Mesendoderm (in vitro differentiated cells): ENCODE measurements around the gene ACP4.

ENCODE experiments used
- DNase-seq: peaks from one replicate; pipeline ENCODE4 v3.0.0; 2013
- H2AK5ac ChIP-seq: 2 replicates; pipeline ENCODE4 v1.6.1; 2013; ENCODE audit warnings: low read length, inconsistent platforms
- H2BK120ac ChIP-seq: 2 replicates; pipeline ENCODE4 v1.6.1; 2013; ENCODE audit warnings: low read depth, mild to moderate bottlenecking, low read length, moderate library complexity, mixed read lengths
- H2BK15ac ChIP-seq: replicated peaks from 2 replicates; pipeline ENCODE4 v1.6.1; 2013; ENCODE audit warnings: low read depth, mild to moderate bottlenecking, moderate library complexity
- H2BK5ac ChIP-seq: 2 replicates; pipeline ENCODE4 v1.6.1; 2013; ENCODE audit warnings: low read length, inconsistent platforms
- H3K18ac ChIP-seq: 2 replicates; pipeline ENCODE4 v1.6.1; 2013; ENCODE audit warnings: mild to moderate bottlenecking, low read length, mixed read lengths
- H3K23ac ChIP-seq: one replicate; pipeline ENCODE4 v1.6.1; 2013; ENCODE audit warnings: low read length
- H3K27ac ChIP-seq: 2 replicates; pipeline ENCODE4 v1.5.1; 2013; ENCODE audit warnings: low read depth, mild to moderate bottlenecking, inconsistent platforms, low read length, moderate library complexity
- H3K27me3 ChIP-seq: 2 replicates; pipeline ENCODE4 v1.6.1; 2013; ENCODE audit warnings: low read length, control low read depth, mild to moderate bottlenecking, inconsistent platforms; ENCODE audit not compliant: insufficient read depth, poor library complexity
- H3K36me3 ChIP-seq: 2 replicates; pipeline ENCODE4 v1.6.1; 2013; ENCODE audit warnings: low read length, inconsistent platforms; ENCODE audit not compliant: control insufficient read depth, insufficient read depth
- H3K4ac ChIP-seq: one replicate; pipeline ENCODE4 v1.6.1; 2013; ENCODE audit warnings: low read depth, mild to moderate bottlenecking, low read length, moderate library complexity
- H3K4me1 ChIP-seq: 2 replicates; pipeline ENCODE4 v1.6.1; 2013; ENCODE audit warnings: low read depth, low read length, inconsistent platforms; ENCODE audit not compliant: control insufficient read depth
- H3K4me2 ChIP-seq: 2 replicates; pipeline ENCODE4 v1.6.1; 2013; ENCODE audit warnings: low read length
- H3K4me3 ChIP-seq: 2 replicates; pipeline ENCODE4 v1.5.1; 2013; ENCODE audit warnings: mild to moderate bottlenecking, low read length
- H3K56ac ChIP-seq: one replicate; pipeline ENCODE4 v1.6.1; 2013; ENCODE audit warnings: low read length
- H3K79me1 ChIP-seq: 2 replicates; pipeline ENCODE4 v1.6.1; 2013; ENCODE audit warnings: low read length, inconsistent platforms
- H3K79me2 ChIP-seq: 2 replicates; pipeline ENCODE4 v1.6.1; 2013; ENCODE audit warnings: mild to moderate bottlenecking, low read length; ENCODE audit not compliant: control insufficient read depth, insufficient read depth
- H3K9ac ChIP-seq: 2 replicates; pipeline ENCODE4 v1.6.1; 2013; ENCODE audit warnings: low read length, inconsistent platforms
- H4K5ac ChIP-seq: one replicate; pipeline ENCODE4 v1.6.1; 2013; ENCODE audit warnings: low read length
- H4K8ac ChIP-seq: one replicate; pipeline ENCODE4 v1.6.1; 2013; ENCODE audit warnings: low read depth, mild to moderate bottlenecking, control low read depth, low read length, moderate library complexity
- WGBS: extraction: QIAGEN DNeasy Blood & Tissue Kit; methylation state at CpG from one replicate; pipeline ENCODE4 v1.1.7; 2013; ENCODE audit warnings: low lambda C conversion rate, missing lambda C conversion rate; ENCODE audit not compliant: insufficient coverage; ENCODE audit errors: extremely low coverage; 5-methylcytosine and 5-hydroxymethylcytosine counted together

Gene ACP4

GRCh38 chr19:50792272-50793250 is 2.3 kb downstream of the ACP4 start:
- Histone ChIP-seq H3K27ac (no peak overlapping the region), H3K23ac (no peak overlapping the region), H3K36me3 (peaks cover 7% of the 10 kb centered on the region), H3K79me2 (no peaks in the 10 kb centered on the region), H3K4ac (no peak overlapping the region), H3K79me1 (no peaks in the 10 kb centered on the region), H2BK5ac (no peak overlapping the region), H3K4me1 (no peaks in the 10 kb centered on the region), H2AK5ac (no peak overlapping the region), H3K4me2 (no peak overlapping the region), H3K27me3 (no peaks in the 10 kb centered on the region), H3K4me3 (no peak overlapping the region), H3K9ac (no peak overlapping the region), H2BK120ac (no peak overlapping the region), H3K56ac (no peak overlapping the region), H2BK15ac (no peak overlapping the region), H4K8ac (no peak overlapping the region), H3K18ac (no peak overlapping the region), H4K5ac (no peak overlapping the region)
- no CpG with 5 or more reads among the region's 13 CpGs for WGBS
- DNase-seq: no peak

DNA sequence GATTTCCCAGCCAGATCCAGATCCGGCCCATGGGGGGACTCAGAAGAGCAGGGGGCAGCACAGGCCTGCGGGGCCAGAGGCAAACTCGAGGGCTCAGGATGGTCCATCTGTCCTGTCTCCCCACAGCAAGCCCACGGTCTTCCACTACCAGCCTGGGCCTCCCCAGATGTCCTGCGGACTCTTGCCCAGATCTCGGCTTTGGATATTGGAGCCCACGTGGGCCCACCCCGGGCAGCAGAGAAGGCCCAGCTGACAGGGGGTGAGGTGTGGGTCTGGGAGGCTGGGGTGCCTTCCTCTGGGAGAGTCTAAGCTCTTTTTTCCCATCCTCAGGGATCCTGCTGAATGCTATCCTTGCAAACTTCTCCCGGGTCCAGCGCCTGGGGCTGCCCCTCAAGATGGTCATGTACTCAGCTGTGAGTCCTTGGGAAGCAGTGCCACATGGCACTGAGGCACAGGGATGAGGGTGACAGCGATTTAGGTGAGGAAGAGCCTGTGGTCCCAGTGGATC is 3.4 kb downstream of the ACP4 start:
- no peak overlapping the region for H3K56ac ChIP-seq
- no peak overlapping the region for H4K8ac ChIP-seq
- no peaks in the 10 kb centered on the region for H3K27me3 ChIP-seq
- no peak overlapping the region for H2AK5ac ChIP-seq
- H2BK5ac ChIP-seq: no peak overlapping the region
- WGBS: no CpG with 5 or more reads among the region's 11 CpGs
- no peak overlapping the region for H3K18ac ChIP-seq
- peaks cover 16% of the 10 kb centered on the region for H3K36me3 ChIP-seq
- peaks cover 3% of the 10 kb centered on the region for H3K79me1 ChIP-seq
- H2BK15ac ChIP-seq: no peak overlapping the region
- no peaks in the 10 kb centered on the region for H3K79me2 ChIP-seq
- no peak overlapping the region for H3K4ac ChIP-seq
- H3K9ac ChIP-seq: no peak overlapping the region
- H4K5ac ChIP-seq: no peak overlapping the region
- no peaks in the 10 kb centered on the region for H3K4me1 ChIP-seq
- H3K4me2 ChIP-seq: no peak overlapping the region
- no peak overlapping the region for H2BK120ac ChIP-seq
- no peak overlapping the region for H3K27ac ChIP-seq
- H3K23ac ChIP-seq: no peak overlapping the region
- DNase-seq: no peak
- no peak overlapping the region for H3K4me3 ChIP-seq

DNA sequence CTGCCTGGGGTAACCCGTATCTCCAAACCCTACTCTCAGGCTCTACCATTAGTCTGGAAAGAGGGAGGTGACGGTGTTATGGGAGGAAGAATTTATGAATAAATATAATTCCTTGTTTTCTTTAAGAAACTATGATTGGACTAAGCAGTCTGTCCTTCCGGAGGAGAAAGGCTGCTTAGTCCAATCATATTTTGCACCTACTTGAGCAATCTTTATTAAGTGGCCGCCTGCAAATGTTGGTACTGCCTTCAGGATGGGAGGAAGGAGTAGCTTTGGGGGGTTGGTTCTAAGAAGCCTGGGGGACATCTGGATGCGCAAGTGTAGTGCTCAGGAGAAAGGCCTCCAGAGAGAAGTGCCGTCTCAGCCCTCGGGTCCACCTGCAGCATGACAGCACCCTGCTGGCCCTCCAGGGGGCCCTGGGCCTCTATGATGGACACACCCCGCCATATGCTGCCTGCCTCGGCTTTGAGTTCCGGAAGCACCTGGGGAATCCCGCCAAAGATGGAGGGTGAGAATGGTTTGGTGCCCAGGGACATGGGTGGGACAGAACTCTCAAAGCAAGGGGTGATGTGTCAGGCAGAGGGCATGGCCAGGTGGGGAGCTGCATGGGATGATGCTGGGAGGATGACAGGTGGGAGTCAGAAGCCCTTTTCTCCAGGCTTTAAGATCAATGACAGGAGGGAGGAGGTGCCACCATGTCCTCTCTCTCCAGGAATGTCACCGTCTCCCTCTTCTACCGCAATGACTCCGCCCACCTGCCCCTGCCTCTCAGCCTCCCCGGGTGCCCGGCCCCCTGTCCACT is 4.1 kb downstream of the ACP4 start:
- H3K23ac ChIP-seq: no peak overlapping the region
- H2BK120ac ChIP-seq: no peak overlapping the region
- H4K5ac ChIP-seq: no peak overlapping the region
- no peak overlapping the region for H3K4ac ChIP-seq
- no peak overlapping the region for H2BK5ac ChIP-seq
- H3K79me1 ChIP-seq: peaks cover 3% of the 10 kb centered on the region
- no peak overlapping the region for H2BK15ac ChIP-seq
- H3K27me3 ChIP-seq: no peaks in the 10 kb centered on the region
- H3K18ac ChIP-seq: no peak overlapping the region
- H3K4me1 ChIP-seq: no peaks in the 10 kb centered on the region
- H3K4me2 ChIP-seq: no peak overlapping the region
- H2AK5ac ChIP-seq: no peak overlapping the region
- no peak overlapping the region for H4K8ac ChIP-seq
- H3K4me3 ChIP-seq: no peak overlapping the region
- peaks cover 18% of the 10 kb centered on the region for H3K36me3 ChIP-seq
- H3K9ac ChIP-seq: no peak overlapping the region
- H3K79me2 ChIP-seq: peaks cover 3% of the 10 kb centered on the region
- DNase-seq: peak; percentile 68
- no CpG with 5 or more reads among the region's 16 CpGs for WGBS
- H3K56ac ChIP-seq: no peak overlapping the region
- no peak overlapping the region for H3K27ac ChIP-seq

DNA sequence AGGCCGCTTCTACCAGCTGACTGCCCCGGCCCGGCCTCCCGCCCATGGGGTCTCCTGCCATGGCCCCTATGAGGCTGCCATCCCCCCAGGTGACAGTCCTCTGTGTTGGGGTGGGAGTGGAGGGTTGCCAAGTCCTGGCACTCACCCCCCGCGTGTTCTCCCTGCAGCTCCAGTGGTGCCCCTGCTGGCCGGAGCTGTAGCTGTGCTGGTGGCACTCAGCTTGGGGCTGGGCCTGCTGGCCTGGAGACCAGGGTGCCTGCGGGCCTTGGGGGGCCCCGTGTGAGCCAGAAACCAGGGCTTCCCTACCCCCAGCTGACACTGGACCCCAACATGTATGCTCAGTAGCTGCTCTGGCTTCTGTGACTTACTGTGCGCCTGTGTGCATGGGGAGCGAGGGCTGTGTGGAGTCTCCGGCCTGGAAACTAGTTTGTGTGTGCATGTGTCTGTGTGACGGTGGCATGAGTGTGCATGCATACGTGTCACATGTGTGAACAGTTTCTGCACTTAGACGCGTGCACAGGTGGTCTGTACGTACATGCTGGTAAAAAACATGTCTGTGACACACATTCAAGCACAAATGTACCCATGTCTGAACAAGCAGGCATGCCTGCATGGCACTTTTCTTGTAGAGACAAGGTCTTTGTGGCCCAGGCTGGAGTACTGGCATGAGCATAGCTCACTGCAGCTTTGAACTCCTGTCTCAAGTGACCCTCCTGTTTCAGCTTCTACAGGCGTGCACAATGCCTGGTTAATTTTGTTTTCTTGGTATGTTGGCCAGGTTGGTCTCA is 4.9 kb downstream of the ACP4 start:
- no peak overlapping the region for H2AK5ac ChIP-seq

DNA sequence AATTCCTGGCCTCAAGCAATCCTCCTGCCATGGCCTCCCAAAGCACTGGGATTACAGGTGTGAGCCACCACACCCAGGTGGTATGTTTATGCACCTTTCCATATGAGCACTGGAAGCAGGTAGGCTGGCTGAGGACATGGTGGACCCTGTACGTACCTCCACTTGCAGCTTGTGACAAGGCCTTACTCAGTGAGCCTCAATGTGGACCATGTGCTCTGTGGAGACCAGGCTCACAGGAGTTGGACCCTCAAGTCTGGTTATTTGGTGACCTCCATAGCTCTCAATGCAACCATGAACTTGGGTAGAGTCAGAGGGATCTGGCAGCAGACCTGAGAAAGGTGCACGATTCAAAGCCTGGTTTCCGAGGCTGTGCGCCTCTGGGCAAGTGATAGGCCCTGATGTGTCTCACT is 5.5 kb downstream of the ACP4 start:
- Histone ChIP-seq H3K23ac (no peak overlapping the region), H3K9ac (no peak overlapping the region), H3K27ac (no peak overlapping the region), H2BK5ac (no peak overlapping the region), H3K79me2 (peaks cover 13% of the 10 kb centered on the region), H4K8ac (no peak overlapping the region), H3K4ac (no peak overlapping the region), H3K56ac (no peak overlapping the region), H3K27me3 (no peaks in the 10 kb centered on the region), H4K5ac (no peak overlapping the region), H3K4me3 (no peak overlapping the region), H3K18ac (no peak overlapping the region), H3K36me3 (peaks cover 25% of the 10 kb centered on the region), H2BK120ac (no peak overlapping the region), H2AK5ac (no peak overlapping the region), H3K79me1 (peaks cover 3% of the 10 kb centered on the region), H3K4me1 (no peaks in the 10 kb centered on the region), H3K4me2 (no peak overlapping the region), H2BK15ac (no peak overlapping the region)
- DNase-seq: no peak
- no CpG with 5 or more reads among the region's 4 CpGs for WGBS

More for the DNA sequence above, 4.9 kb downstream of the ACP4 start:
- Histone ChIP-seq H2BK15ac (no peak overlapping the region), H3K27me3 (no peaks in the 10 kb centered on the region), H2BK120ac (no peak overlapping the region), H4K5ac (no peak overlapping the region), H3K23ac (no peak overlapping the region), H3K4me1 (no peaks in the 10 kb centered on the region), H3K79me1 (peaks cover 3% of the 10 kb centered on the region), H3K18ac (no peak overlapping the region), H3K27ac (no peak overlapping the region), H3K9ac (no peak overlapping the region), H3K4me2 (no peak overlapping the region), H4K8ac (no peak overlapping the region), H2BK5ac (no peak overlapping the region), H3K4ac (no peak overlapping the region), H3K4me3 (no peak overlapping the region), H3K79me2 (peaks cover 10% of the 10 kb centered on the region), H3K56ac (no peak overlapping the region), H3K36me3 (peaks cover 23% of the 10 kb centered on the region)
- DNase-seq: peak; percentile 68
- no CpG with 5 or more reads among the region's 18 CpGs for WGBS
